ENCODE data around the gene DYNLL2.
"Not testable (repeated sequence)": the region's sequence is repeated elsewhere in the genome, so short reads cannot be mapped to it uniquely, and the experiment has no call there.

The DYNLL2 gene

DNA sequence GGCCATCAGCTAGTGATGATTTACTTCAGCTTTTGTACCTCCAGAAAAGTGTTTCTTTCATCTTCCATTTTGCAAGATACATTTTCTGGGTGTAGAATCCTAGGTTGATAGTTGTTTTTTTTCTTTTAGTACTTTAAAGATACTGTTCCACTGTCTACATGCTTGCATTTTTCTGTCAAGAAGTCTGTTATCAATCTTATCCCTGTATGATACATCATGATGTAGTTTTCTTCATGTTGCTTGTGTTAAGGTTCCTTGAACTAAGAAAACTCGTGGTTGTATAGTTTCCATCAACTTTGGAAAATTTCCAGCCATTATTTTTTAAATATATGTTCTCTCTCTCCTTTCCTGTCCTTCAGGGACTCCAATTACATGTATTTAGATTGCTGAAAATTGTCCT, 24.1 kb downstream of the DYNLL2 start:
- no peak for ATAC-seq

DNA sequence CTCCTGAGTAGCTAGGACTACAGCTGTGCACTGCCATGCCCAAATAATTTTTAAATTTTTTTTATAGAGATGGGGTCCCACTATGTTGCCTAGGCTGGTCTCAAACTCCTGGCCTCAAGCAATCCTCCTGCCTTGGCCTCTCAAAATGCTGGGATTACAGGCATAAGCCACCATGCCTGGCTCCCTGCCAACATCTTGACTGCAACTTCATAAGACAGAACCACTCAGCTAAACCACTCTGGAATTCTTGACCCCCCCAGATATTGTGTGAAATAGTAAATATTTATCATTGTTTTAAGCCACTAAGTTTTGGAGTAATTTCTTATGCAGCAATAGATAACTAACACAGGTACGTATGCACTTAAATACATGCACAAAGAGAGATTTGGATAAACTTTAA, 26.0 kb downstream of the DYNLL2 start:
- no peak for ATAC-seq

DNA sequence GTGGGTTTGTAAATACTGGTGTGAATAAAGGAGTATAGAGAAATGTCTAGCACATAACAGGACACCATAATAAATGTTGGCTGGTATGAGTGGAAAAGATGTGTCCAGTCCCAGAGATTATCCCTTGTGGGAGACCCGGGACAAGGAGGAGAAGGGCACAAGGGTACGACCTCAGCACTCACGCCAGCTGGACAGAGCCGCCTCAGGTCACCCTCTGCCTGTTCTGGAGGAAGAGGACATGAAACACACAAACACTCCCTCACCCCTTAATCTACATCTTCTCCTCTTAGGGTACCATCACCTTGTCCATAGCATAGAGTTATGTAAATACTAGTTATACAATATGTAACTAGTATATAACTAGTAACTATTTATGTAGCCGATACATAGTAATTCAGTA, 26.8 kb downstream of the DYNLL2 start:
- no peak for ATAC-seq

DNA sequence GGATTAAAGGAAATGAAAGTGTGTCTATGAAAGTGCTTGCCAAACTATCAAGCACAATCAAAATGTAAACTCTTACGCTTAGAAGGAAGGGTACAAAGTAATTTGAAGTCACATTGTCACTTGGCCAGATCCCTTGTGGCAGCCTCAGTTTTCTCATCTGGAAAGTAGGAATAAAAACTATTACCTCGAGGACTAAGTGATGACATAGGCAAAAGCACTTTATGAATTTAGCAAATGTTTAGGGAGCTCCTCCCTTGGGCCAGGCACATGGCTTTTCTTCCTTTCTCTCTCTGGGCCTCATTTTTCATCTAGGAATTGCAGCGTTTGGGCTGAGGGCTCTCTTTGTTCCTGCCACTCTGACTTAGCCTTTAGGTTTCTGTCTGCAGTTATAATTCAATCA, 28.5 kb downstream of the DYNLL2 start:
- no peak for ATAC-seq

DNA sequence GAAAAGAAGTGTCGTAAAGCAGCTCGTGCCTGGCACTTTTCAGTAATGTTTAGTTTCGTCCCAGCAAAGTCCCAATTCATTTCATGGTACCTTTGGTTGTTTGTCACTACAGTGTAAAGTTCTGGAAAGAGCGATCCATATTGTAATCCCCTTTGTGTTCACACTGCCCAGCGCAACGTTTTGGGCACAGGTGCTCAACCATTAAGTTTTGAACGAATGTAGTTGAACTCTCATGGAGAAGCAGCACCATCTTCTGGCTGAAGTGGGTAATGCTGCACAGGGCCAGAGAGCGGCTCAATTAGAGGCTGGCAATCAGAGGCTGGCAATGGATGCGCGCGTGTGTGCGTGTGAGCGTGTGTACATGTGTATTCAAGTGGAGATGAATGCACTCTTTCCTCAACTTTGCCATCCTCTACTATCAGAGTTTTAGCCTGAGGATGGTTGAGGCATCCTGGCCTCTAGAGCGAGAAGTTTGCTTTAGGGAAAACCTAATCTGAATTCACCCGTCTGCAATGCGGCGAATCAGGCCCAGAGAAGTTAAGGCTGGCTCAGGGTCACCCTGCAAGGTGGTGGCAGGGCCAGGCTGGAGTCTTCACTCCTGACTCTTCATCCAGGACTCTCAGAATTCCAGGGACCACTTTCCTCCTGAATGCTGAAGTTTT, 29.9 kb downstream of the DYNLL2 start:
- ATAC-seq = peak; percentile 68 to 73

DNA sequence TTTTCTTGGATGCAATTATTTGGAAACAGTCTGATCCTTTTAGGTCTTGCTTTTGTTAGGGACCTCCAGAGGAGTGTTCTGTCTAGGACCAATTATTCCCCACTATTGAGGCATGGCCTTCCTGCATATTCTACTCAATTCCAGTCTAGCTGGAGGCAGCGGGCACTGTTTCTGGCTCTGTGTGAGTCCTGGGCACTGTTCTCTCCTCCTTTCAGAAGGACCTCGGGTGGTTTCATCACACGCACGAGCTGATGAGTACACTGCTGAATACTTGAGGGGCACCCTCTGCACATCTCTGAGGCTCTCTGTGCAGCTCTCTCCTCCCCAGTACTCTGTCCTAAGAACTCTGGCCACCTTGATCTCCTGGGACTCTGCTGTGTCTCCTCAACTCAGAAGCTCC, 30.7 kb downstream of the DYNLL2 start:
- no peak for ATAC-seq

DNA sequence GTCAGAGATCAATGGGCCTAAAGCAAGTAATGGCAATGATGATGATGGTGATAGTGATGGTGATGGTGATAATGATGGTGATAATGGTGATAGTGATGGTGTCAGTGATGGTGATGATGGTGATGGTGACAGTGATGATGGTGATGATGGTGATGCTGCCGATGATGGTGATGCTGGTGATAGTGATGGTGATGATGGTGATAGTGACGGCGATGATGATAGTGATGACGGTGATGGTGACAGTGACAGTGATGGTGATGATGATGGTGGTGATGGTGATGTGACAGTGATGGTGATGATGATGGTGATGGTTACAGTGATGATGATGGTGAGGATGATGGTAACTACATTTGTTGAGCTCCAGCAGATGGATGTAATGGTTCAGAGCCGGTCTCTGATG, 34.2 kb downstream of the DYNLL2 start:
- no peak for ATAC-seq

DNA sequence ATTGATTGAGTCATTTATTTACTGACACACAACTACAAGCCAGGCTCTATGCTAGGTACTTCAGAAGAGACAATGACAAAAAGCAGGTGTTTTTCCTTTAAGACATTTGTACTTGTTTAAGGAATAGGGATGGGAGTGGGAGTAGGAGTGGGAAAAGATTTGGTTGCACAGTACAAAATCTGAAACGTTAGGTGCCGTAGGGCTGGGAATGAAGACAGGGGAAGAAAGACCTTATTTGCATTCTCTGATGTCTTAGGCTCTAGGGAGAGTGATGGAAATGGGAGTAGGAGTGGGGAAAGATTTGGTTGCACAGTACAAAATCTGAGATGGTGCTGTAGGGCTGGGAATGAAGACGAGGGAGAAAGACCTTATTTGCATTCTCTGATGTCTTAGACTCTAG, 36.3 kb downstream of the DYNLL2 start:
- no peak for ATAC-seq

DNA sequence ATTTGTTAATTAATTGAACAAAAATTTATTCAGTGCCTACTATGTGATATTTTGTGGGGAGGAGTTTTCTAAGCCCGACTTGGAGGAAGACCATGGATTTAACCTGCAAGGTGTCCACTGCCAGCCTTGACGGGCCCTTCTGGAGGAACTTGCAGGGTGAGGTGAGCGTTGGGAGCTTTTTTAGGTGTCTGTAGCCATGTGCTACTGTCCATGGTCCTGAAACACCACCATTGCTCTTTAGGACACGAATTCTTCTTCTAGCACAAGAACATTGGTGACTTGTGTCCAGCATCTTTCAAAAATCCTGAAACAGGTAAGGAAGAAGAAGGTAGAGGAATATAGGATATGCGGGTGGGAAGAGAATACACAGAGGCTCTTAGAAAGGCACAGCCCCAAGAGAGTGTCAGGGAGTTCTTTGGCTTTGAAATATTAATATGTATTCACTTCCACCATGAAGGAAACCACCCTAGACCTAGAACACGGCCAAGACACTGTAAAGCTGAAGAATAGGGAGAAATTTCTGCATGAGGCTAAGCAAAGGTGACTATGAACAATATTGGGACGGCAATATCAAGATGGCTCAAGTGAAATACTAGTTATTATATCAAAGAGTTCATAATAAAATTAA, 37.1 kb downstream of the DYNLL2 start:
- ATAC-seq = no peak

DNA sequence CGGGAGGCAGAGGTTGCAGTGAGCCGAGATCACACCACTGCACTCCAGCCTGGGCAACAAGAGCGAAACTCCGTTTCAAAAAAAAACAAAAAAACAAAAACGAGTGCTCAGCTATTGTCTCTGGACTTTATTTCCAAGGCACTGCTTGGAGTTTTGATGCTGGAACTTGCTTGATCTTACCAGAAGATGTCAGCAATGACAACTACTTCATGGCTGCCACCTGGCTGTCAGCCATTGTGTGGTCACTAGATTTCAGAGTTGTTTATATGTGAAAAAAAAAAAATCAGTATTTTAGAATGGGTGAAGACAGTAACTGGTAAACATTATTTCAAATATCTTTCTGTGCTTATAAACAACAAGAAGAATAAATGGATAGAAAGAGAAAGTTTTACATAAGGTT, 38.7 kb downstream of the DYNLL2 start:
- no peak for ATAC-seq

DNA sequence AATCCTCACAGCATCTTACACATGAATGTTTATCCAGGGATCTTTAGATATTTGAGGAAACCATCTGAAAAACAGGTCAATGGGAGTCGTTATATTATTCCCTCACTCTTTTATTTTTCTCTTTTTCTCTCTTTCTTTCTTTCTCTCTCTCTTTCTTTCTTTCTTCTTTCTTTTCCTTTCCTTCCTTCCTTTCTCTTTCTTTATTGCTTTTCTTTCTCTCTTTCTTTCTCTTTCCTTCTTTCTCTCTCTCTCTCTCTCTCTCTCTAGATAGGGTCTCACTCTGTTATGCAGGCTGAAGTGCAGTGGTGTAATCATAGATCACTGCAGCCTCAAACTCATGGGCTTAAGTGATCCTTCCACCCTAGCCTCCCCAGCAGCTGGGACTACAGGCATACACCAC, 44.6 kb downstream of the DYNLL2 start:
- ATAC-seq = no peak

DNA sequence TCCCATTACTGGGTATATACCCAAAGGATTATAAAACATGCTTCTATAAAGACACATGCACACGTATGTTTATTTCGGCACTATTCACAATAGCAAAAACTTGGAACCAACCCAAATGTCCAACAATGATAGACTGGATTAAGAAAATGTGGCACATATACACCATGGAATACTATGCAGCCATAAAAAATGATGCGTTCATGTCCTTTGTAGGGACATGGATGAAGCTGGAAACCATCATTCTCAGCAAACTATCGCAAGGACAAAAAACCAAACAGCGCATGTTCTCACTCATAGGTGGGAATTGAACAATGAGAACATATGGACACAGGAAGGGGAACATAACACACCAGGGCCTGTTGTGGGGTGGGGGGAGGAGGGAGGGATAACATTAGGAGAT, 49.5 kb downstream of the DYNLL2 start:
- not testable (repeated sequence) for ATAC-seq

DNA sequence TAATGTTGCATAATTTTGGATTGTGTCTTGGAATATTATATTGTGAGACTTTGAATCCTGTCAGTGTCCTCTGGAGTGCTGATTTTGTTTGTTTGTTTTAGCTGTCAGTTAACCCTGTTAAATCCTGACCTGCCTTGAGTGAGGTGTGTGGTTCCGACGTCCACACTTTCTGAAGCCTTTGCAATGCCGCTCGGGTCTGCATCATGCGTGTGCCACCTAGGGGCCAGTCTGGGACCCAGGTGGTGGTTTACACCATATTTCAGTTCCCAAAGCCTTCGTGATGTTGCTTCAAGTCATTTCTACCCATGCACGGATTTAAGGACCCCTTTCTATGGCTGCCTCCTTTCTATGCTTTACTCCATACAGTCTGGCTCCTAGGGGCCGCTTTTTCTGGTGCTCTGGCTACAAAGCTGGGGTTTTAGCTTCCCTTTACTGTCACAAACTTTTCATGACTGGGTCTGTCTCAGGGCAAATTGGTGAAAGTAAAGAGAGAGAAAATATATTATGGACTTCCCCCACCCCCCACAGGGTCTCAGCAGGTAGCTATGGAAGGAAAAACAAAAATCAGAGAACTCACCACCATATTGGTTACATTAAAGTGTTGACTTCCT, 53.6 kb downstream of the DYNLL2 start:
- ATAC-seq = no peak

DNA sequence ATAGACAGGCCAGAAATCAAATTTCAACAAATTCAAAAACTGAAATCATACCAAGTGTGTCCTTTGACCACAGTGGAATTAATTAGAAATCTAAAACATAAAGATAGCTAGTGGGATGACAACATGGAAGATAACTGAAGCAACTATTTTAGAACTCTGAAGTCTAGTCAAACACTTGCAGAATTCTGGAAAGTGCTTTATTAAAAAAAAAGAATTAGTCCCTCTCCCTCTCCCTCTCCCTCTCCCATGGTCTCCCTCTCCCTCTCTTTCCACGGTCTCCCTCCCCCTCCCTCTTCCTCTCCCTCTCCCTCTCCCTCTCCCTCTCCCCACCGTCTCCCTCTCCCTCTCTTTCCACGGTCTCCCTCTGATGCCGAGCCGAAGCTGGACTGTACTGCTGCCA, 58.3 kb downstream of the DYNLL2 start:
- no peak for ATAC-seq

DNA sequence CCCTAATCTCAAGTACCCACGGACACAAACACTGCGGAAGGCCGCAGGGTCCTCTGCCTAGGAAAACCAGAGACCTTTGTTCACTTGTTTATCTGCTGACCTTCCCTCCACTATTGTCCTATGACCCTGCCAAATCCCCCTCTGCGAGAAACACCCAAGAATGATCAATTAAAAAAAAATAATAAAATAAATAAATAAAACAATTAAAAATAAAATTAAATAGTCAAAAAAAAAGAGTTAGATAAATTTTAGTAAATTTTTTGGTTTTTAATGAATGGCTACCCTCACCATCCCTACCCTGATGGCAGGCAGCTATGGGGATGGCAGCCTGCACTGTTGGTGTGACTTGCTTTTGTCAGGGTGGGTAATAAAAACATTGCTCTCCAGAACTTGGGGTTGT, 60.1 kb downstream of the DYNLL2 start:
- not testable (repeated sequence) for ATAC-seq

DNA sequence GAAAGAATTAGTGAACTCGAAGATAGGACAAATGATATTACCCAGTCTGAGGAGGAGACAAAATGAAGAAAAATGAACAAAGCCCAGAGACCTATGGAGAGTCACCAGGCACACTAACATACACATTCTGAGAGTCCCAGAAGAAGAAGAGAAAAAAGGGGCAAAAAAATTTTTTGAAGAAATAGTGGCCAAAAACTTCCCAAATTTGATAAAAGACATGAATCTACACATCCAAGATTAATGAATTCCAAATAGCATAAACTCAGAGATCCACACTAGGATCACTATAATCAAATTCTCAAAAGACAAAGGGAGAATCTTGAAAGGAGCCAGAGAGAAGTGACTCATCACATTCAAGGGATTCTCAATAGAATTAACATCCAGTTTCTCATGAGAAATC, 61.6 kb downstream of the DYNLL2 start:
- ATAC-seq = no peak
